HepG2 (cell line): Measurements from ENCODE around the gene KLHL3. TPM values are rescaled to one million over a fixed set of nuclear protein-coding genes. Genes with fewer than 3 reads are reported as not detected.

Source experiments
- ATF7-NPFF ChIP-seq: sonication (generic); formaldehyde crosslinking; IDR thresholded peaks from 2 replicates; pipeline ENCODE4 v1.8.1; 2023; ENCODE audit warnings: mild to moderate bottlenecking, low read depth, missing genetic modification reagents, moderate library complexity
- ATRX ChIP-seq: sonication (generic); formaldehyde crosslinking; IDR thresholded peaks from 2 replicates; pipeline ENCODE4 v1.4.0; 2020; ENCODE audit warnings: missing genetic modification reagents, borderline replicate concordance
- ZNF224 ChIP-seq: sonication (generic); formaldehyde crosslinking; IDR thresholded peaks from 2 replicates; pipeline ENCODE4 v1.5.0; 2020; ENCODE audit warnings: mild to moderate bottlenecking, missing genetic modification reagents
- polyA plus RNA-seq, 8 experiments: library from polyadenylated mRNA; depleted of rRNA in 3 of 8; stranded (reverse) in 7 of 8; unstranded in 1 of 8; fragments of >200 nt; fragmentation: Illumina TruSeq in 4 of 8; extraction: Trizol in 4 of 8; gene quantifications; 2 replicates each; pipeline versions ENCODE4 v1.2.1 to v1.2.3, GENCODE V29; 2011 to 2016; ENCODE audit warnings: low read depth in 4 of 8, missing spikeins in 1 of 8, mixed read lengths in 1 of 8; ENCODE audit not compliant: insufficient read depth in 1 of 8
- total RNA-seq, 5 experiments: library from RNA; depleted of rRNA; stranded (reverse); fragments of >200 nt; fragmentation: Illumina TruSeq; extraction: Trizol; gene quantifications; 2 replicates each; pipeline ENCODE4 v1.2.3, GENCODE V29; 2016; ENCODE audit warnings: low read depth in 1 of 5
- TF ChIP-seq, protein P1 (sequence below): sonication (generic); formaldehyde crosslinking; IDR thresholded peaks from 2 replicates; pipeline ENCODE4 v1.4.0; 2020; ENCODE audit warnings: missing genetic modification reagents, borderline replicate concordance
- TF ChIP-seq, protein P2 (sequence below): sonication (generic); formaldehyde crosslinking; IDR thresholded peaks from 2 replicates; pipeline ENCODE4 v1.4.0; 2020; ENCODE audit warnings: mild to moderate bottlenecking, missing genetic modification reagents, borderline replicate concordance
- TF ChIP-seq, protein P3 (sequence below): IDR thresholded peaks from 2 replicates; pipeline ENCODE4 v1.6.1; 2016; ENCODE audit warnings: low read depth, missing genetic modification reagents, missing compliant biosample characterization
- TF ChIP-seq, protein P4 (sequence below): sonication (generic); formaldehyde crosslinking; IDR thresholded peaks from 2 replicates; pipeline ENCODE4 v1.5.1; 2020; ENCODE audit warnings: mild to moderate bottlenecking, missing genetic modification reagents, moderate library complexity

Gene KLHL3
- total and polyA plus RNA-seq, 2 of the 13 experiments (the other 11 are each of a cell fraction or from before 2014, with no cell fraction given): 0.02 to 0.08 TPM

DNA sequence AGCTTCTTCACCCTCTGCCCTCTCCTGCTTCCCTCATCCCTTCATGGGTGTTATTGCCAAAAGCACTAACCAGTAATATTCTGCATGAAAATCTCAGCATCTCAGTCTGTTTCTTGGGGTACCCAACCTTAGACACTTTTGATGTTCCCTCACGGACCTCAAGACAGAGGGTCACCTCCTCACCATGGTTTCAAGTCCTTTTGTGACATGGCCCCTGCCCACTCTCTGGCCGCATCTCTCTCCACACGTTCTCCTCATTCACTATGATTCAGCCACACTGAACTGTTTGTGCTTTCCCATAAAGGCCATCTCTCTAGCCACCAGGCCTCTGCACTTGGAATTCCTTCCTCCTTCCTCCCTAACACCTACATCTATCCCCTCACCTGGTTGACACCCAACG, 125.3 kb downstream of the KLHL3 start (continued):
- TF ChIP-seq, protein P1, sequence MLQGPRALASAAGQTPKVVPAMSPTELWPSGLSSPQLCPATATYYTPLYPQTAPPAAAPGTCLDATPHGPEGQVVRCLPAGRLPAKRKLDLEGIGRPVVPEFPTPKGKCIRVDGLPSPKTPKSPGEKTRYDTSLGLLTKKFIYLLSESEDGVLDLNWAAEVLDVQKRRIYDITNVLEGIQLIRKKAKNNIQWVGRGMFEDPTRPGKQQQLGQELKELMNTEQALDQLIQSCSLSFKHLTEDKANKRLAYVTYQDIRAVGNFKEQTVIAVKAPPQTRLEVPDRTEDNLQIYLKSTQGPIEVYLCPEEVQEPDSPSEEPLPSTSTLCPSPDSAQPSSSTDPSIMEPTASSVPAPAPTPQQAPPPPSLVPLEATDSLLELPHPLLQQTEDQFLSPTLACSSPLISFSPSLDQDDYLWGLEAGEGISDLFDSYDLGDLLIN: no peak
- TF ChIP-seq, protein P2, sequence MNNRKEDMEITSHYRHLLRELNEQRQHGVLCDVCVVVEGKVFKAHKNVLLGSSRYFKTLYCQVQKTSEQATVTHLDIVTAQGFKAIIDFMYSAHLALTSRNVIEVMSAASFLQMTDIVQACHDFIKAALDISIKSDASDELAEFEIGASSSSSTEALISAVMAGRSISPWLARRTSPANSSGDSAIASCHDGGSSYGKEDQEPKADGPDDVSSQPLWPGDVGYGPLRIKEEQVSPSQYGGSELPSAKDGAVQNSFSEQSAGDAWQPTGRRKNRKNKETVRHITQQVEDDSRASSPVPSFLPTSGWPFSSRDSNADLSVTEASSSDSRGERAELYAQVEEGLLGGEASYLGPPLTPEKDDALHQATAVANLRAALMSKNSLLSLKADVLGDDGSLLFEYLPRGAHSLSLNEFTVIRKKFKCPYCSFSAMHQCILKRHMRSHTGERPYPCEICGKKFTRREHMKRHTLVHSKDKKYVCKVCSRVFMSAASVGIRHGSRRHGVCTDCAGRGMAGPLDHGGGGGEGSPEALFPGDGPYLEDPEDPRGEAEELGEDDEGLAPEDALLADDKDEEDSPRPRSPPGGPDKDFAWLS (CRISPR knock-in tag): no peak
- no peak for TF ChIP-seq ZNF224 (CRISPR knock-in tag)
- TF ChIP-seq ATRX (CRISPR knock-in tag): no peak
- TF ChIP-seq, protein P3, sequence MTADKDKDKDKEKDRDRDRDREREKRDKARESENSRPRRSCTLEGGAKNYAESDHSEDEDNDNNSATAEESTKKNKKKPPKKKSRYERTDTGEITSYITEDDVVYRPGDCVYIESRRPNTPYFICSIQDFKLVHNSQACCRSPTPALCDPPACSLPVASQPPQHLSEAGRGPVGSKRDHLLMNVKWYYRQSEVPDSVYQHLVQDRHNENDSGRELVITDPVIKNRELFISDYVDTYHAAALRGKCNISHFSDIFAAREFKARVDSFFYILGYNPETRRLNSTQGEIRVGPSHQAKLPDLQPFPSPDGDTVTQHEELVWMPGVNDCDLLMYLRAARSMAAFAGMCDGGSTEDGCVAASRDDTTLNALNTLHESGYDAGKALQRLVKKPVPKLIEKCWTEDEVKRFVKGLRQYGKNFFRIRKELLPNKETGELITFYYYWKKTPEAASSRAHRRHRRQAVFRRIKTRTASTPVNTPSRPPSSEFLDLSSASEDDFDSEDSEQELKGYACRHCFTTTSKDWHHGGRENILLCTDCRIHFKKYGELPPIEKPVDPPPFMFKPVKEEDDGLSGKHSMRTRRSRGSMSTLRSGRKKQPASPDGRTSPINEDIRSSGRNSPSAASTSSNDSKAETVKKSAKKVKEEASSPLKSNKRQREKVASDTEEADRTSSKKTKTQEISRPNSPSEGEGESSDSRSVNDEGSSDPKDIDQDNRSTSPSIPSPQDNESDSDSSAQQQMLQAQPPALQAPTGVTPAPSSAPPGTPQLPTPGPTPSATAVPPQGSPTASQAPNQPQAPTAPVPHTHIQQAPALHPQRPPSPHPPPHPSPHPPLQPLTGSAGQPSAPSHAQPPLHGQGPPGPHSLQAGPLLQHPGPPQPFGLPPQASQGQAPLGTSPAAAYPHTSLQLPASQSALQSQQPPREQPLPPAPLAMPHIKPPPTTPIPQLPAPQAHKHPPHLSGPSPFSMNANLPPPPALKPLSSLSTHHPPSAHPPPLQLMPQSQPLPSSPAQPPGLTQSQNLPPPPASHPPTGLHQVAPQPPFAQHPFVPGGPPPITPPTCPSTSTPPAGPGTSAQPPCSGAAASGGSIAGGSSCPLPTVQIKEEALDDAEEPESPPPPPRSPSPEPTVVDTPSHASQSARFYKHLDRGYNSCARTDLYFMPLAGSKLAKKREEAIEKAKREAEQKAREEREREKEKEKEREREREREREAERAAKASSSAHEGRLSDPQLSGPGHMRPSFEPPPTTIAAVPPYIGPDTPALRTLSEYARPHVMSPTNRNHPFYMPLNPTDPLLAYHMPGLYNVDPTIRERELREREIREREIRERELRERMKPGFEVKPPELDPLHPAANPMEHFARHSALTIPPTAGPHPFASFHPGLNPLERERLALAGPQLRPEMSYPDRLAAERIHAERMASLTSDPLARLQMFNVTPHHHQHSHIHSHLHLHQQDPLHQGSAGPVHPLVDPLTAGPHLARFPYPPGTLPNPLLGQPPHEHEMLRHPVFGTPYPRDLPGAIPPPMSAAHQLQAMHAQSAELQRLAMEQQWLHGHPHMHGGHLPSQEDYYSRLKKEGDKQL (CRISPR knock-in tag): no peak
- no peak for TF ChIP-seq ATF7-NPFF (CRISPR knock-in tag)
- TF ChIP-seq, protein P4, sequence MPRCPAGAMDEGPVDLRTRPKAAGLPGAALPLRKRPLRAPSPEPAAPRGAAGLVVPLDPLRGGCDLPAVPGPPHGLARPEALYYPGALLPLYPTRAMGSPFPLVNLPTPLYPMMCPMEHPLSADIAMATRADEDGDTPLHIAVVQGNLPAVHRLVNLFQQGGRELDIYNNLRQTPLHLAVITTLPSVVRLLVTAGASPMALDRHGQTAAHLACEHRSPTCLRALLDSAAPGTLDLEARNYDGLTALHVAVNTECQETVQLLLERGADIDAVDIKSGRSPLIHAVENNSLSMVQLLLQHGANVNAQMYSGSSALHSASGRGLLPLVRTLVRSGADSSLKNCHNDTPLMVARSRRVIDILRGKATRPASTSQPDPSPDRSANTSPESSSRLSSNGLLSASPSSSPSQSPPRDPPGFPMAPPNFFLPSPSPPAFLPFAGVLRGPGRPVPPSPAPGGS (CRISPR knock-in tag): no peak
- TF ChIP-seq, all 625 proteins: peak for 0
